Activated CD4-positive, alpha-beta T cell treated with anti-CD3 and anti-CD28 coated beads, Interleukin-2, amount 50 U/mL, for 24 hours (primary cell): ENCODE data around the gene HCLS1.

Experiments used
- DNase-seq, 2 donors: peaks; one replicate each; pipeline ENCODE4 v3.0.0-alpha.2; 2020; ENCODE audit warnings: low read depth in 1 of 2, low spot score in 1 of 2

HCLS1 gene

GRCh38 chr3:121658716-121659435 is 1.8 kb downstream of the HCLS1 start:
- no peak for DNase-seq

- no peak for DNase-seq
Observed at GRCh38 chr3:121654493-121655385, 6.0 kb downstream of the HCLS1 start.

- no peak for DNase-seq
Observed at GRCh38 chr3:121651684-121652083, 9.0 kb downstream of the HCLS1 start.

- DNase-seq, result no peak
Observed at GRCh38 chr3:121649645-121650044, 11.1 kb downstream of the HCLS1 start.

- no peak for DNase-seq
Observed at GRCh38 chr3:121648219-121648958, 12.3 kb downstream of the HCLS1 start.

- DNase-seq, result no peak
Observed at GRCh38 chr3:121645054-121645453, 15.6 kb downstream of the HCLS1 start.

GRCh38 chr3:121642601-121643314 is 17.9 kb downstream of the HCLS1 start:
- DNase-seq, result no peak

GRCh38 chr3:121641127-121641526 is 19.6 kb downstream of the HCLS1 start:
- DNase-seq, result no peak

GRCh38 chr3:121637922-121638321 is 22.8 kb downstream of the HCLS1 start:
- DNase-seq, result no peak

- DNase-seq, result no peak
Observed at GRCh38 chr3:121630355-121630754, 30.3 kb downstream of the HCLS1 start.

GRCh38 chr3:121629601-121630000 is 31.1 kb downstream of the HCLS1 start:
- no peak for DNase-seq

- no peak for DNase-seq
Observed at GRCh38 chr3:121627622-121628021, 33.1 kb downstream of the HCLS1 start.

GRCh38 chr3:121627211-121627610 is 33.5 kb downstream of the HCLS1 start:
- no peak for DNase-seq

GRCh38 chr3:121626495-121626894 is 34.2 kb downstream of the HCLS1 start:
- DNase-seq, result no peak

GRCh38 chr3:121624147-121624899 is 36.4 kb downstream of the HCLS1 start:
- no peak for DNase-seq

- DNase-seq, result no peak
Observed at GRCh38 chr3:121621491-121621890, 39.2 kb downstream of the HCLS1 start.

- DNase-seq, result no peak
Observed at GRCh38 chr3:121619691-121620090, 41.0 kb downstream of the HCLS1 start.

- no peak for DNase-seq
Observed at GRCh38 chr3:121606106-121606505, 54.6 kb downstream of the HCLS1 start.

- DNase-seq, result no peak
Observed at GRCh38 chr3:121604759-121605158, 55.9 kb downstream of the HCLS1 start.

- no peak for DNase-seq
Observed at GRCh38 chr3:121601212-121601812, 59.4 kb downstream of the HCLS1 start.
